ENCODE data around the gene FAM168A.

The FAM168A gene, protein sequence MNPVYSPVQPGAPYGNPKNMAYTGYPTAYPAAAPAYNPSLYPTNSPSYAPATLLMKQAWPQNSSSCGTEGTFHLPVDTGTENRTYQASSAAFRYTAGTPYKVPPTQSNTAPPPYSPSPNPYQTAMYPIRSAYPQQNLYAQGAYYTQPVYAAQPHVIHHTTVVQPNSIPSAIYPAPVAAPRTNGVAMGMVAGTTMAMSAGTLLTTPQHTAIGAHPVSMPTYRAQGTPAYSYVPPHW

DNA sequence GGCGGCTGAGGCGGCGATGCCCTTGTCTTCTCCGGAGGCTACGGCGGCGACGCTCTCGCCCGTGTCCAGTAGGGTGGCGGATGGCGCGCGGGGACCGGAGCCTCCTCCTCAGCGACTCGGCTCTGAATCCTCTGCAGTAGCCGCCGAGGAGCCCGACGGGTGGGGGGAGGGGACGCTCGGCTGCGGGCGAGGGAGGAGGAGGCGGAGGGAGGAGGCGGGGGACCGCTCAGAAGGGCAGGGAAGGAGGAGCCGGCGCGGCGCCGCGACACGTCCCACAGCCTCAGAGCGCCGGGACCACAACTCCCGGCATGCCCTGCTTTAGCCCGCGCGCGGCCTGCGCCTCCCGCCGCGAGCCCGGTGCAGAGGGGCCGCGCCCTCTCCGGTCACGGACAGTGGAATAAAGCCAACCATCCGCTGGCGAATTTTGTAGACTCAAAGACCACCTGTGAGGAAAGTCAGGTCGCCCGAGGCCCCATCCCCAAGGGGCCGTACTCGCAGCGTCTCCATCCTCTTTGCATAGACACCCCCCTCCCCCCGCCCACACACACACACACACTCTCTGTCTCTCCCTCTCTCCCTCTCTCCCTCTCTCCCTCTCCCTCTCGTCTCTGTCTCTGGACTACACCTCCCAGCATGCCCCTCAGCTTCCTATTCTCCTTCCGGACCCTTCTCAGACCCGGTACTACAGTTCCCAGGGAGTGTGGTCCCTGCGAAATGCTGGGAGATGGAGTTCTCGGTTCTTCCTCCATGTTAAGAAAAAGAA, at the start of gene FAM168A:
Gene FAM168A, minus strand, starts transcription at position 157 of the 763 bp plus-strand sequence. CDS start 129,638 bp downstream, outside the sequence.
- peak; percentile 91 for DNase-seq (ENCODE audit: low read depth, low spot score)

DNA sequence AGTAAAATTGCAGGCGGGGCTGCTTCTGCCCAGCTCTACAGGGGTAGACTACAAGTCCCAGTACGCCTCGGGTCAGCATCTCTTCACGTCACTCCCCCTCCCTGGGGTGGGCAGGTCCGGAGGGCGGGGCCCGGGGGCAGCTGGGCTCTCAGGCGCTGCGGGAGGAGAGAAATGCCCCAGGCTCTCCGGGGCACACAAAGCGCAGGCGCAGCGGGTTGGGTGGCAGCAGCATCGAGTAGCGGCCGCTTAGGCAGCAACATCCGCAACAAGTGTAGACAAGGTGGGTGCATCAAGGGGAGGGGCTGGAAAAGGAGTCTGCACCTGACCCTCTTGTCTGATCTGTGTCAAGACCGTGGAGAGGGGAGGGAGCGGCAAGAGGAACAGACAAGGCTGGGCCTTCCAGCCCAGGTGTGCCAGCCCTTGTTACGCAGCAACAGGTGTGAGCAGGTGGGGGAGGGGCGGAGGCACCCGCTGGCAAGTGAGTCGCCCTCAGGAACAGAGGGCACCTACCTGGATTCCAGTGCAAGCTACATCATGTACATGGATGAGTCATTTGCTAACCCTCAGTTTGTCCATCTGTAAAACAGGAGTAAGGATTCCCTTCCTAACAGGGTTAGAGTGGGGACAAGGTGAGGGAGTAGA, 49.7 kb upstream of the FAM168A start:
- peak; percentile 45 for DNase-seq (ENCODE audit: low read depth, low spot score)

DNA sequence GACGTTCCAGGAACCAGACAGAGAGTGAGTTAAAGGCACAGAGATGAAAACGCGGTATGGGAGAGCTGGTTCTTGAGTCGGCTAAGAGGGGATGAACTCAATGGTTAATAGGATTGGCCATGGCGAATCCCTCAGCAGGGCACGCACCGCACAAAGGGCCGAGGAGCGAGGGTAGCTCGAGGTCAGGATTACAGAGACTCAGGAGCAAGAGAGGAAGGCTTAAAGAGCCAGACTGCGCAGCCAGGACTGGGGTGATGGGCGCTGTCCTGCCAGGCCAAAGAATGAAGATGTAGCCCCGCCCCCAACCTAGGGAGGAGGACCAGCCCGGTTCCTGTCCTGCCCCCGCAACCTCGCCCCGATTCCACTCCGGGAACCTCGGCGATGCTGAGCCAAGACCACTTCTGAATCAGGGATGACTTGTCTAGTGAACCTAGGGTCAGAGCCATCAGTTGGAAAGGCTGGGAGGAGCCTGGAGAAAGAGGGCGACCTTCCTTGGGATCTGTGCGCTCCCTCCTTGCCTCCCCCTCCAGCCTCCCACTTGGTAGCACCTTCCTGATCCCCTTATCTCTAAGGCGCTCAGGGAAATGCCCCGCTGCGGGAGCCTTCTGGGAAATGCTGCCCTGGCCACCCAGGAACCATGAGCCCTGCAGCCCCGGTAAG, 48.2 kb upstream of the FAM168A start, which contains the start of gene PLEKHB1:
Gene PLEKHB1, plus strand, starts transcription at position 610 of the 660 bp plus-strand sequence. Its CDS starts 28 bp downstream, at position 638.
- no peak for DNase-seq (ENCODE audit: low read depth, low spot score)

- DNase-seq (ENCODE audit: low read depth, low spot score): no peak
Observed at GRCh38 chr11:73645121-73645969, 47.4 kb upstream of the FAM168A start.

DNA sequence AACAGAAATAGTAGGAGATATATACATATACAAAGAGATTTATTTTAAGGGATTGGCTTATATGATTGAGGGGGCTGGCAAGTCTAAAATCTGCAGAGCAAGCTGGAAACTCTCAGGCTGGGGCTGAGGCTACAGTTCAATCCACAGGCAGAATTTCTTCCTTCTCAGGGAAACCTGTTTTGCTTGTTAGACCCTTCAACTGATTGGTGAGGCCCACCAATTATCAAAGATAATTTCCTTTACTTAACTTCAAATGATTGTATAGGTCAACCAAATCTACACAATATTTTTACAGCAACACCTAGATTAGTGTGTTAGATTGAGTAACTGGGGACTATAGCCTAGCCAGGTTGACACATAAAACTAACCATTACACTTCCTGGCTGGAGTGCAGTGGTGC, 43.8 kb upstream of the FAM168A start:
- DNase-seq (ENCODE audit: low read depth, low spot score): no peak

DNA sequence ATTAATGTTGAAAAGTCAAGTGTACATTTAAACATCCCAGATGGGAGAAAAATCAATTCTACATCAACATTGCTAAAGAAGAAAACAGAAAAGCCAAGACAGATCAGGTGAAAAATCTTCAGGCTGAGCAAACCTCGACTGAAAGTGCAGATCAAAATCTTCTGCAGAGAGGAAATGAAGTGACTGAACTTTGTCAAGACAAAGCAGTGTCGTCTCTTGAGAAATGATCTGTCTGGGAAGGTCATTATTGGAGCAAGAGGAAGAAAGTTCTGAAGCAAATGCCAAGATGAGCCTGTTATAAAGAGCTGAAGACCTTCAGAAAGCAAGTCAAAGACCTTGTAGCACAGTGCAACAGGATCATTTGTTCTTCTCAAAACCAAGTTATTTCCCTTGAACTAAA, 42.7 kb upstream of the FAM168A start:
- no peak for DNase-seq (ENCODE audit: low read depth, low spot score)

GRCh38 chr11:73637012-73637411, 39.1 kb upstream of the FAM168A start:
- no peak for DNase-seq (ENCODE audit: low read depth, low spot score)

DNA sequence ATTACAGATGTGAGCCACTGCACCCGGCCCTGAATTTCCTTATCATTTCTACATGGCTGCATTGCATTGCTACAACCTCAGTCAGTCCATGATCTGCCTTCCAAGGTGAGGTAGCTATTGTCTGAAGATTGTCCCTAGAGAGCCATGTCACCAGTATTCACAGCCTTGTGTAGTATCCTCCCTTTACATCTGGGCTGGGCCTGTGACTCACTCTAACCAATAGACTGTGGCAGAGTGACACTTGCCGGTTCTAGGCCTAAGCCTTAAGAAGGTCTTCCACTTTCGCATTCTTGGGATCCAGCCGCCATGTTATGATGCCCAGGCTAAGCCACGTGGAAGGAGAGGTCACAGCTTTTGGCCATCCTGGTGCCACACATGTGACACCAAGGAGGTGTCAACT, 38.3 kb upstream of the FAM168A start:
- DNase-seq (ENCODE audit: low read depth, low spot score): no peak

- DNase-seq (ENCODE audit: low read depth, low spot score): no peak
Observed at GRCh38 chr11:73635721-73636120, 37.8 kb upstream of the FAM168A start.

DNA sequence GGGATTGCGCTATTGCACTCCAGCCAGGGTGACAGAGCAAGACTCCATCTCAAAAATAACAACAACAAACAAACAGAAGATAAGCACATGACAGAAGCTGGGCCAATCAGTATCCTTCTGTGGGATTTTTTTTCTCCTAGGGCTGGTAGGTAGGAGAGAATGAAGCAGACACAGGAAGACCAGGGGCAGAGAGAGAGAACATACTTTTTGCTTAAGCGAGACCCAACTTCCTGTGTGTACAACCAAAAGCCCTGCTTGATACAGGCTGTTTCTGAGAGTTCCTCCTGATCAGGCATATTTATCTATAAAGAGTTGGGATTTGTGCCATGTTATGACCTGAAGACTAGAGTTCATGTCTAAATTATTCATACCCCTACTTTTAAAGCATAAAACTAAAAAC, 36.1 kb upstream of the FAM168A start:
- no peak for DNase-seq (ENCODE audit: low read depth, low spot score)

- no peak for DNase-seq (ENCODE audit: low read depth, low spot score)
Observed at GRCh38 chr11:73632996-73633395, 35.1 kb upstream of the FAM168A start.

- no peak for DNase-seq (ENCODE audit: low read depth, low spot score)
Observed at GRCh38 chr11:73629907-73630306, 32.0 kb upstream of the FAM168A start.

DNA sequence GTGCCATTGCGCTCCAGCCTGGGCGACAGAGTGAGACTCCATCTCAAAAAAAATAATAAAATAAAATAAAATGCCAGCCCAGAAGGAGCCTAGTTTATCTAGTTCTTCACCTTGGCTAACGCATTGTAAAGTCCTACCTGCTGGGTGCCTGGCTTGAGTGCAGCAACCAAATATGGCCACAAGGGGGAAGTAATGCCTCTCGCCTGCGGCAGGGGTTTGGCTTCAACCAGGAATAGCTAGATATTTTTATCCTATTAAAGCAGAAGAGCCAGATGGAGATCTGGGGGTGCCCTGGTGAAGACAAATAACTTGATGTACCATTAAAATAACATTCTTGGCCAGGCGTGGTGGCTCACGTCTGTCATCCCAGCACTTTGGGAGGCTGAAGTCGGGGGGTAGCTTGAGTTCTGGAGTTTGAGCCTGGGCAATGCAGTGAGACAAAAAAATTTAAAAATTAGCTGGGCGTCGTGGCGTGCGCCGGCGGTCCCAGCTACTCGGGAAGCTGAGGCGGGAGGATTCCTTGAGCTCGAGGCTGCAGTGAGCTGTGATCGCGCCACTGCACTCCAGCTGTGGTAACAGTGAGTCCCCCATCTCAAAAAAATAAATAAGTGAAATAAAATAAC, 27.9 kb upstream of the FAM168A start:
- no peak for DNase-seq (ENCODE audit: low read depth, low spot score)

DNA sequence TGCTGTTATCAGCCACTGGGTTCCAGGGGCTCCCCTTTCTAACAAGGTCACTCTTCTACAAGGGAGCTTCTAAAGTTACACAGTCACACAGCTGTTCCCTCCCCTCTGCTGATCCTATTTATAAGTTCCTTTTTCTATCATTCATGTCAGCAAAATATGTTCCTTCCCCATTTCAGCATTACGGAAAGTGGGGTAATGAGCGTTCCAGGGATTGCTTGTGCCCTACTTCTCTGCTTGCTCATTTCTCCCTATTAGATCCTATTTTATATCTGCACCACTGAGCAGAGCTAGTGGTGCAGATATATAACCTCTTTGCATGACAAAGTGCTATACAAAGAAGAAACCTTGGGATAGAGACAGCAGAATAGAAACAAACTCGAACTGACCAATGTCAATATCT, 25.8 kb upstream of the FAM168A start:
- no peak for DNase-seq (ENCODE audit: low read depth, low spot score)

GRCh38 chr11:73622926-73623593, 25.1 kb upstream of the FAM168A start:
- no peak for DNase-seq (ENCODE audit: low read depth, low spot score)

DNA sequence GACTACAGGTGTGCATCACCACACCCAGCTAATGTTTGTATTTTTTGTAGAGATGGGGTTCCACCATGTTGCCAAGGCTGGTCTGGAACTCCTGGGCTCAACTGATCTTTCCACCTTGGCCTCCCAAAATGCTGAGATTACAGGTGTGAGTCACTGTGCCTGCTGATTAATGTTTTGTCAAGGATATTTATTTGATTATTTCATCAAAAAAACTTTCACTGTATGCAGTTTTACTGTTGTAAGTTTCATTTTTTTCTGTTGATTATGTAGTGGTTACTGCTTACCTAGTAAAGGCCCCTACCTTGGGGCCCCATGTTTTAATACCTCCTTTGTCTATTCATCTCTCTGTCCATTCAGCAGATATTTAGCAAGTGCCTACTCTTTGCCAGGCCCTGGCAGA, 16.7 kb upstream of the FAM168A start:
- no peak for DNase-seq (ENCODE audit: low read depth, low spot score)

DNA sequence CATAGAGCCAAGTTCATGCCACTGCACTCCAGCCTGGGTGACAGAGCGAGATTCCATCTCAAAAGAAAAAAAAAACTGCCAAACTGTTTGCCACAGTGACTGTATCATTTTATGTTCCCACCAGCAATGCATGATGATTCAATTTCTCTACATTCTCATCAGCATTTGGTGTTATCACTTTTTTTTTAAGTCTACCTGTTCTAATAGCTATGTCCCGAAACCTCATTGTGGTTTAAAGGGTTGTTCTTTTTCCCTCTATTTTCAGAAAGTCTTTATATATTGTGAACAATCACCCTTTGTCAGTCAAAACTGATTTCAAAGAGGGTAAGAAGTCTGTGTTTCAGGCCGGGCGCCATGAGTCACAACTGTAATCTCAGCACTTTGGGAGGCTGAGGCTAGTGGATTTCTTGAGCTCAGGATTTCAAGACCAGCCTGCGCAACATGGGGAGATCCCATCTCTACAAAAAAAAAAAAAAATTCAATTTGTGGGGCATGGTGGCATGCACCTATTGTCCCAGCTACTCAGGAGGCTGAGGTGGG, 14.8 kb upstream of the FAM168A start:
- DNase-seq (ENCODE audit: low read depth, low spot score): no peak

DNA sequence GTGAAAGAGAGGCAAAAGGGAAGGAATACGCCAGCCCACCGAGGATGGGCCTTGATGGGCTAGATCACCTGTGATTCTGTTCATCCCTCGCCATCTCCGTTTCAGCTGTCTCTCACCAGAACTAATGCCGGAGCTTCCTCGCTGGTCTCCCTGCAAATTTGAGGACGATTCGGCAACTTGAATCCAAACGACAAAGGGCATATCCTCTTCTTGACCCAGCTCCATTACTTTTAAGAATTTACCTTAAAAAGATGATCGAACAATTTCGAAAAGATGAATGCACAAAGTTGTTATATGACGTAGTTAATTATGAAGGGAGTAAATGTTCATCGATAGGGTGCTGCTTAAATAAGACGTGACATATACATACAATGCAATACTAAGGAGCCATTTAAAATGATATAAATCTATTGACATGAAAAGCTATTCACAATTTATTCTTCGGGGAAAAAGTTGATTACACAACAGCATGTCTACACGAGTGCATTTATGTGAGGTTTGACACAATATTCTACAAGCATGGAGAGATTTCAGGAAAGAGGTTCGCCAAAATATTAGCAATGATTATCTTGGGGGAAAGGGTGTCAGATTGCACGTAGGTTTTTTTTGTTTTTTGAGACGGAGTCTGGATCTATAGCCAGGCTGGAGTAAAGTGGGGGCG, 937 bp upstream of the FAM168A start:
- DNase-seq (ENCODE audit: low read depth, low spot score): peak; percentile 7

- no peak for DNase-seq (ENCODE audit: low read depth, low spot score)
Observed at GRCh38 chr11:73597336-73597955, 466 bp downstream of the FAM168A start.

Measured in smooth muscle cell of the brain vasculature (primary cell).